Spleen (tissue), 11 donors: ENCODE data around the gene COL11A2. TPM values are rescaled to one million over a fixed set of nuclear protein-coding genes. Genes with fewer than 3 reads are reported as not detected.
A peak's percentile ranks its signal among the peaks of the same experiment; 100 is the strongest.

Experiments
- DNase-seq: peaks from one replicate; pipeline ENCODE4 v3.0.0-alpha.2; 2020
- H3K27ac ChIP-seq, 8 donors: fragments of 200-600 bp; sonication (generic) in 7 of 8; 1 replicate in 4 of 8; 2 replicates in 4 of 8; pipeline versions ENCODE4 v1.5.0 to v1.8.0; 2016 to 2021; ENCODE audit warnings: inconsistent platforms in 4 of 8, mild to moderate bottlenecking in 4 of 8, moderate library complexity in 1 of 8
- H3K27me3 ChIP-seq, 7 donors: fragments of 200-600 bp; sonication (generic) in 6 of 7; replicated peaks in 1 of 7; 1 replicate in 4 of 7; 2 replicates in 3 of 7; pipeline versions ENCODE4 v1.5.0 to v1.8.0; 2016 to 2021; ENCODE audit warnings: inconsistent platforms in 3 of 7, mild to moderate bottlenecking in 1 of 7
- H3K36me3 ChIP-seq, 6 donors: fragments of 200-600 bp; sonication (generic) in 5 of 6; 1 replicate in 4 of 6; 2 replicates in 2 of 6; pipeline versions ENCODE4 v1.5.0 to v1.8.0; 2016 to 2021; ENCODE audit warnings: inconsistent platforms in 2 of 6
- H3K4me1 ChIP-seq, 6 donors: fragments of 200-600 bp; sonication (generic) in 5 of 6; 1 replicate in 3 of 6; 2 replicates in 3 of 6; pipeline versions ENCODE4 v1.5.0 to v1.8.0; 2016 to 2021; ENCODE audit warnings: inconsistent platforms in 3 of 6
- H3K4me3 ChIP-seq, 8 donors: fragments of 200-600 bp; sonication (generic) in 7 of 8; 1 replicate in 4 of 8; 2 replicates in 4 of 8; pipeline versions ENCODE4 v1.5.0 to v1.8.0; 2016 to 2021; ENCODE audit warnings: inconsistent platforms in 4 of 8, mild to moderate bottlenecking in 4 of 8, moderate library complexity in 2 of 8
- H3K9me3 ChIP-seq, 8 donors: fragments of 200-600 bp; sonication (generic) in 7 of 8; 1 replicate in 4 of 8; 2 replicates in 4 of 8; pipeline versions ENCODE4 v1.5.0 to v1.8.0; 2016 to 2021; ENCODE audit warnings: inconsistent platforms in 4 of 8
- POLR2A ChIP-seq, 3 donors: fragments of 450-650 bp; IDR thresholded peaks; one replicate each; pipeline ENCODE4 v1.5.1; 2017; ENCODE audit warnings: antibody characterized with exemption in 3 of 3, mild to moderate bottlenecking in 1 of 3
- POLR2AphosphoS5 ChIP-seq, 3 donors: sonication (generic); formaldehyde crosslinking; IDR thresholded peaks; one replicate each; pipeline ENCODE4 v1.5.1; 2017; ENCODE audit warnings: antibody characterized with exemption in 3 of 3
- WGBS, 5 donors: extraction: QIAGEN DNeasy Blood & Tissue Kit in 3 of 5; methylation state at CpG; one replicate each; pipeline versions ENCODE4 v1.1.5 to v1.1.7; 2013 to 2018; 5-methylcytosine and 5-hydroxymethylcytosine counted together
- intact Hi-C: fragments of 100-400 bp; cut with DNase I; formaldehyde crosslinking; loops from one replicate; pipeline ENCODE4 v1.15.0; 2023; ENCODE audit warnings: low total_unique reads
- polyA plus RNA-seq, 3 donors: library from polyadenylated mRNA; stranded (reverse); fragments of 200-250 nt; gene quantifications; one replicate each; pipeline ENCODE4 v1.2.1, GENCODE V29; 2013
- total RNA-seq, 7 donors: library from RNA; depleted of rRNA in 3 of 7; stranded (reverse); fragments of >200 nt in 3 of 7; fragmentation: NEBNext Ultra II Directional in 4 of 7; extraction: Animal tissue kit (Norgen Biotek cat#: 25700) in 4 of 7; gene quantifications; one replicate each; pipeline versions ENCODE4 v1.1.0 to v1.2.1, GENCODE V29; 2016 to 2021
- TF ChIP-seq, protein P1 (sequence below), 11 experiments: fragments of 200-600 bp in 7 of 11; fragments of 450-650 bp in 4 of 11; sonication (generic) in 4 of 11; IDR thresholded peaks in 8 of 11; conservative IDR thresholded peaks in 3 of 11; 1 replicate in 7 of 11; 2 replicates in 4 of 11; pipeline versions ENCODE4 v1.4.0 to v1.8.0; 2016 to 2021; ENCODE audit warnings: antibody characterized with exemption in 11 of 11, inconsistent platforms in 4 of 11, mild to moderate bottlenecking in 1 of 11
- donor health status: healthy with polysubstance abuse.
- donor health status: DM: no; HTN: no; CAD: no; lungs with moderate emphysema.
- donor health status: DM: no; HTN: no; CAD: no.
- donor health status: Bipolar disorder and iron deficiency.
- donor health status: healthy.
- donor health status: DM: no; HTN: no; CAD: no.
- donor health status: DM: yes; HTN: yes; CAD: no.

COL11A2 gene
- total and polyA plus RNA-seq, 10 donors, result 0.68 to 2.4 (median 1.3) TPM

DNA sequence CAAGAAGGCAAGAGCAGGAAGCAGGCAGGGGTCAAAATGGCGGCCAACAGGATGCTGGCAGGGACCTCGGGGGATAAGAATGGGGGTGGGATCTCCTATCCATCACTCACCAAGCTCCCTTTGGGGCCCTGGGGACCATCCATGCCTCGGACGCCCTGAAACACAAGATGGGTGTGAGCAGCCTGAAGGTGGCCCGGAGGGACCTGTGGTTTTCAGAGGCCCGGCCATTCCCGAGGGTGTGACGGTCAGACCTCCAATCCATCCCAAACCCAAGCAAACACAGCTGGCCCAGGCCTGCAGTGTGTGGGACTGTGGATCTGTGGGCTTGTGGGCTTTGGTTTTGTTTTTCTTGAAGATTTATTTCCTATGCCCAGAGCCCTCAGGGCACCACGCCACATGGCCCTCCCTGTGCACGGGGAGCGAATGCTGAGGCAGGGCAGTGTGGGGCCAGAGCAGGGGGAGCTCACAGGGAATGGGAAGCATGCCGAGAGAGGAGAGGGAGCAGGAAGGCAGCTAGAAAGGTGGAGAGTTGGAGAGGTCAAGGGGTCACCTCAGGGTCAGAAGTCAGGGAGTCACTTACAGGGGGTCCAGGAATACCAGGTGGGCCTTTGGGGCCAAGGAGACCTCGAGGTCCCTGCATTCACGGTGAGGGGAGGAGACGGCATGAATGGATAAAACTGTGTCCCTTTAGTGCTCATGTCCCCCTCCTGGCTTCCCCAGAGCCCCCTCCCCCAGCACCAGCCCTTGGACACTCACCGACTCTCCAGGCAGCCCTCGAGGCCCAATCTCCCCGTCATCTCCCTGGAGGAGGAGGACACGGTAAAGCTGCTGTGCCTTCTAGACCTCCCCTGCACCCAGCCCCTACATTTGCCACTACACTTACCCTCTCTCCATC is 14.5 kb downstream of the COL11A2 start:
- Histone ChIP-seq H3K9me3 (peaks cover 0 to 3% (median 0%) of the 10 kb centered on the region in 8 donors), H3K4me1 (peaks cover 0 to under 1% (median 0%) of the 10 kb centered on the region in 6 donors), H3K36me3 (no peaks in the 10 kb centered on the region), H3K27me3 (peaks cover 0 to 4% (median 0%) of the 10 kb centered on the region in 7 donors), H3K4me3 (no peak overlapping the region), H3K27ac (no peak overlapping the region)
- no peak for DNase-seq
- WGBS, 5 donors, result 83 to 90% (median 85%) methylated on average over 16 to 19 of the region's 19 CpGs
- intact Hi-C loops, result no loop called here
- no peak for TF ChIP-seq POLR2A (IDR thresholded peaks at IDR 0.05)
- no peak for TF ChIP-seq POLR2AphosphoS5 (IDR thresholded peaks at IDR 0.05)
- TF ChIP-seq, protein P1, sequence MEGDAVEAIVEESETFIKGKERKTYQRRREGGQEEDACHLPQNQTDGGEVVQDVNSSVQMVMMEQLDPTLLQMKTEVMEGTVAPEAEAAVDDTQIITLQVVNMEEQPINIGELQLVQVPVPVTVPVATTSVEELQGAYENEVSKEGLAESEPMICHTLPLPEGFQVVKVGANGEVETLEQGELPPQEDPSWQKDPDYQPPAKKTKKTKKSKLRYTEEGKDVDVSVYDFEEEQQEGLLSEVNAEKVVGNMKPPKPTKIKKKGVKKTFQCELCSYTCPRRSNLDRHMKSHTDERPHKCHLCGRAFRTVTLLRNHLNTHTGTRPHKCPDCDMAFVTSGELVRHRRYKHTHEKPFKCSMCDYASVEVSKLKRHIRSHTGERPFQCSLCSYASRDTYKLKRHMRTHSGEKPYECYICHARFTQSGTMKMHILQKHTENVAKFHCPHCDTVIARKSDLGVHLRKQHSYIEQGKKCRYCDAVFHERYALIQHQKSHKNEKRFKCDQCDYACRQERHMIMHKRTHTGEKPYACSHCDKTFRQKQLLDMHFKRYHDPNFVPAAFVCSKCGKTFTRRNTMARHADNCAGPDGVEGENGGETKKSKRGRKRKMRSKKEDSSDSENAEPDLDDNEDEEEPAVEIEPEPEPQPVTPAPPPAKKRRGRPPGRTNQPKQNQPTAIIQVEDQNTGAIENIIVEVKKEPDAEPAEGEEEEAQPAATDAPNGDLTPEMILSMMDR (IDR thresholded peaks at IDR 0.05 in 8 of 11, conservative IDR thresholded peaks at IDR 0.05 in 3 of 11), result no peak

DNA sequence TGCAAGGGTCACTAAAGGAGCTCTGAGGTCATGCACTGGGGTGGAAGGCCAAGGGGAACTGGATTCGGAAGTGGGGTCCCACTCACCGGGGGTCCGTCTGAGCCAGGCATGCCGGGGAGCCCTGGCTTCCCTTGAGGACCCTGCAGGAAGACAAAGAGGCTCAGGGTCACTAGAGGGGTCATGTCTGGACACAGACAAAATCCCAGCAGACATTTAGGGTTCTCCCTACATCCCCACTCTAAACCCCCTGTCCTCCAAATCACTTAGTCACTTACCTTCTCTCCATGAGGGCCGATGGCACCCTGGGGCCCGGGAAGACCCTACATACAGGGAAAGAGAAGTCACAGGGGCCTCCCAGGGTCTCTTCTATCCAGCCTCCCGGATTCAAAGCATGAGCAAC is 15.4 kb downstream of the COL11A2 start:
- no peaks in the 10 kb centered on the region for H3K36me3 ChIP-seq
- H3K27me3 ChIP-seq, result peaks cover 0 to 6% (median 0%) of the 10 kb centered on the region in 7 donors
- H3K27ac ChIP-seq, result no peak overlapping the region
- TF ChIP-seq POLR2AphosphoS5 (IDR thresholded peaks at IDR 0.05) (no peak), POLR2A (IDR thresholded peaks at IDR 0.05) (no peak)
- TF ChIP-seq, protein P1 (IDR thresholded peaks at IDR 0.05 in 8 of 11, conservative IDR thresholded peaks at IDR 0.05 in 3 of 11), result no peak
- no peak for DNase-seq
- WGBS, 5 donors, result 87 to 95% (median 89%) methylated on average over 7 of the region's 7 CpGs
- no peaks in the 10 kb centered on the region for H3K4me1 ChIP-seq
- no peak overlapping the region for H3K4me3 ChIP-seq
- intact Hi-C loops, result no loop called here
- H3K9me3 ChIP-seq, result no peaks in the 10 kb centered on the region

DNA sequence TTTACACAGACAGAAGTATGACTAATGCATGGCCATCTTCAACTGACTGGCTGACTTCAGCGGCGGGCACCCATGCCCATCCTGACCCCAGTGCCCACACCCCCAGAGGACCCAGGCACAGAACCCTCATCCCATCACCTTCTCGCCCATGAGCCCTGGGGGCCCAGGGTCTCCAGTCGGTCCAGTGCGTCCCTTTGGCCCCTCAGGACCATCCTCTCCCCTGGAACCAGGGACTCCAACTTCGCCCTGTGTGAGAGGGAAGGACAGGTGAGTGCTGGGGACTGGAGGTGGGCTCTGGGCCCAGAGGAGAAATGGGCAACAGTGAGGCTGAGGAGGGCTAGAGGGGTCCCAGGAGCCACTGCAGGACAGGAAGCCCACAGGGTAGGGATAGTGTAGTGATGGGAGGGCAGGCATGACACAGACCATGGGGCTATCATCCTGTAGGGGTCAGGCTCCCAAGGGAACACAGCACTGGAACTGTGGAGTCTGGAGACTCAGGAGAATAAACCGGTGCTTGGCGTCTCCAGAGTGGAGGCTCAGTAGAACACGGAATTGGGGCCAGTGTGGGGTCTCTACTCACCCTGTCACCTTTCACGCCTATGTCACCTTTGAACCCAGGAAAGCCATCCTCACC is 16.7 kb downstream of the COL11A2 start:
- Histone ChIP-seq H3K4me1 (no peaks in the 10 kb centered on the region), H3K9me3 (no peaks in the 10 kb centered on the region), H3K27ac (no peak overlapping the region), H3K27me3 (peaks cover 0 to 6% (median 0%) of the 10 kb centered on the region in 7 donors), H3K4me3 (no peak overlapping the region), H3K36me3 (no peaks in the 10 kb centered on the region)
- TF ChIP-seq POLR2AphosphoS5 (IDR thresholded peaks at IDR 0.05) (no peak), POLR2A (IDR thresholded peaks at IDR 0.05) (no peak)
- TF ChIP-seq, protein P1 (IDR thresholded peaks at IDR 0.05 in 8 of 11, conservative IDR thresholded peaks at IDR 0.05 in 3 of 11), result no peak
- DNase-seq, result no peak
- WGBS, 5 donors, result 75 to 92% (median 86%) methylated on average over 7 to 10 of the region's 10 CpGs
- intact Hi-C loops, result no loop called here

DNA sequence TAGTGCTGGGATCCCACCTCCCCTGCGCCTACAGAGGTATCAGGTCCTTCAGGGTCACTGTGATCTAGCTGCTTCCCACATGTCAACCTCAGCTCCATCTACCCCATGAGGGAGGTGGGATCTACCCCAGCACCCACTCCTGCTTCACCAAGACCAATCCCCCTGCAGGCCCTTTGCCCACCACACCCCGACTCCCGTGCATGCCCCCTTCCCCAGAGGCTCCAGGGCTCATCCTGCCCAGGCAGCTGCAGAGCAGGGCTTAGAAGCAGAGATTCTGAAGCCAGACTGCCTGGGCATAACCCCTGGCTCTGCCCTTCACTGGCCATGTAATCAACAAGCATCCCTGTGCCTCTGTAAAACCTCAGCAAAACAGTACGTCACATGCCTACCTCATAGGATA is 17.5 kb downstream of the COL11A2 start:
- Histone ChIP-seq H3K27ac (no peak overlapping the region), H3K4me1 (no peaks in the 10 kb centered on the region), H3K27me3 (peaks cover 0 to 6% (median 0%) of the 10 kb centered on the region in 7 donors), H3K36me3 (no peaks in the 10 kb centered on the region), H3K4me3 (no peak overlapping the region), H3K9me3 (no peaks in the 10 kb centered on the region)
- peak; percentile 66 for DNase-seq
- 89 to 100% (median 93%) methylated on average over 4 of the region's 4 CpGs for WGBS, 5 donors
- intact Hi-C loops, result no loop called here
- TF ChIP-seq POLR2A (IDR thresholded peaks at IDR 0.05) (no peak), POLR2AphosphoS5 (IDR thresholded peaks at IDR 0.05) (no peak)
- TF ChIP-seq, protein P1 (IDR thresholded peaks at IDR 0.05 in 8 of 11, conservative IDR thresholded peaks at IDR 0.05 in 3 of 11), result no peak
